Endometrium (tissue), 2 donors: Measurements from ENCODE around the gene SYDE1.

Experiments used
- FAIRE-seq: peaks from 2 replicates; lab custom pipeline; 2012; peaks lifted over from hg19 to GRCh38; lab: Jason Lieb, UNC
- donor health status: control.
- donor health status: control.

The SYDE1 gene

GRCh38 chr19:15108845-15109767 lies 1.9 kb downstream of the SYDE1 start:
- FAIRE-seq: no peak

- no peak for FAIRE-seq
Measured at GRCh38 chr19:15109768-15110417, 2.7 kb downstream of the SYDE1 start.

GRCh38 chr19:15110418-15110815 lies 3.2 kb downstream of the SYDE1 start:
- FAIRE-seq: no peak

GRCh38 chr19:15111758-15112157 lies 4.6 kb downstream of the SYDE1 start:
- no peak for FAIRE-seq

- FAIRE-seq: no peak
Measured at GRCh38 chr19:15112385-15112784, 5.2 kb downstream of the SYDE1 start.

- FAIRE-seq: no peak
Measured at GRCh38 chr19:15113245-15114152, 6.3 kb downstream of the SYDE1 start.

- FAIRE-seq: no peak
Measured at GRCh38 chr19:15114153-15114540, 6.9 kb downstream of the SYDE1 start.

GRCh38 chr19:15115080-15115479 lies 7.9 kb downstream of the SYDE1 start:
- FAIRE-seq: no peak

GRCh38 chr19:15115762-15116615 lies 8.8 kb downstream of the SYDE1 start:
- no peak for FAIRE-seq

- no peak for FAIRE-seq
Measured at GRCh38 chr19:15116856-15117255, 9.7 kb downstream of the SYDE1 start.

GRCh38 chr19:15118248-15118647 lies 11.0 kb downstream of the SYDE1 start:
- no peak for FAIRE-seq

GRCh38 chr19:15118789-15119494 lies 11.7 kb downstream of the SYDE1 start:
- no peak for FAIRE-seq

- FAIRE-seq: no peak
Measured at GRCh38 chr19:15120135-15121026, 13.2 kb downstream of the SYDE1 start.

- FAIRE-seq: no peak
Measured at GRCh38 chr19:15122331-15123030, 15.3 kb downstream of the SYDE1 start.

GRCh38 chr19:15123031-15123890 lies 16.1 kb downstream of the SYDE1 start:
- FAIRE-seq: no peak

GRCh38 chr19:15123900-15124299 lies 16.7 kb downstream of the SYDE1 start:
- no peak for FAIRE-seq

- no peak for FAIRE-seq
Measured at GRCh38 chr19:15124572-15125231, 17.5 kb downstream of the SYDE1 start.
